ENCODE data around the gene THBS2.

Gene THBS2

DNA sequence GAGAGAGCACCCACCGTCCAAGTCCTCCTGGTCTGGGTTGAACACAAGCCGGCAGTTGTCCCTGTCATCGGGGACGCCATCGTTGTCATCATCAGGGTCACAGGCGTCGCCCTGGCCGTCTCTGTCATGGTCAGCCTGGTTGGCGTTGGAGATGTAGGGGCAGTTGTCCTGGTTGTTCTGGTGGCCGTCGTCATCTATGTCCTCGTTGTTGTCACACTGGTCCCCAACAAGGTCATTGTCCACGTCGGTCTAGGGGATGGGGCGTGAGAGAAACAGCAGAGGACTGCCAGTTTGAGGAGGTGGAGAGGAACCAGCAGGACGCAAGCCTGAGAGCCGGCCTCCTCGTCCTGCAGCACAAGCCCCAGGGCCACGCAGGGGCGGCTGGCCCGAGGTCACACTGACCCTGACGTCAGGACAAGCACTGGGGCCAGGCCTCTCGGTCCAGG, 28.5 kb downstream of the THBS2 start:
- no peak for DNase-seq
- Histone ChIP-seq H3K27ac (ENCODE audit: insufficient read depth, low read length, poor library complexity, severe bottlenecking) (no peak overlapping the region), H3K9me3 (ENCODE audit: control insufficient read depth, low read length) (no peaks in the 10 kb centered on the region), H3K36me3 (ENCODE audit: control insufficient read depth, insufficient read depth, low read length) (no peaks in the 10 kb centered on the region), H3K4me3 (ENCODE audit: insufficient read depth, low read depth, low read length, poor library complexity, severe bottlenecking) (no peak overlapping the region), H3K27me3 (replicated peaks; ENCODE audit: control insufficient read depth, insufficient read depth, low read length, poor library complexity, severe bottlenecking) (no peaks in the 10 kb centered on the region), H3K4me1 (ENCODE audit: control insufficient read depth, insufficient read depth, low read length, poor library complexity, severe bottlenecking) (no peaks in the 10 kb centered on the region)

- no peaks in the 10 kb centered on the region for H3K27me3 ChIP-seq (replicated peaks; ENCODE audit: control insufficient read depth, insufficient read depth, low read length, poor library complexity, severe bottlenecking)
- no peak overlapping the region for H3K27ac ChIP-seq (ENCODE audit: insufficient read depth, low read length, poor library complexity, severe bottlenecking)
- no peaks in the 10 kb centered on the region for H3K9me3 ChIP-seq (ENCODE audit: control insufficient read depth, low read length)
- H3K4me1 ChIP-seq (ENCODE audit: control insufficient read depth, insufficient read depth, low read length, poor library complexity, severe bottlenecking): no peaks in the 10 kb centered on the region
- no peak for DNase-seq
- no peak overlapping the region for H3K4me3 ChIP-seq (ENCODE audit: insufficient read depth, low read depth, low read length, poor library complexity, severe bottlenecking)
- H3K36me3 ChIP-seq (ENCODE audit: control insufficient read depth, insufficient read depth, low read length): no peaks in the 10 kb centered on the region
These were observed 28.9 kb downstream of the THBS2 start for GRCh38 chr6:169224716-169225115.

DNA sequence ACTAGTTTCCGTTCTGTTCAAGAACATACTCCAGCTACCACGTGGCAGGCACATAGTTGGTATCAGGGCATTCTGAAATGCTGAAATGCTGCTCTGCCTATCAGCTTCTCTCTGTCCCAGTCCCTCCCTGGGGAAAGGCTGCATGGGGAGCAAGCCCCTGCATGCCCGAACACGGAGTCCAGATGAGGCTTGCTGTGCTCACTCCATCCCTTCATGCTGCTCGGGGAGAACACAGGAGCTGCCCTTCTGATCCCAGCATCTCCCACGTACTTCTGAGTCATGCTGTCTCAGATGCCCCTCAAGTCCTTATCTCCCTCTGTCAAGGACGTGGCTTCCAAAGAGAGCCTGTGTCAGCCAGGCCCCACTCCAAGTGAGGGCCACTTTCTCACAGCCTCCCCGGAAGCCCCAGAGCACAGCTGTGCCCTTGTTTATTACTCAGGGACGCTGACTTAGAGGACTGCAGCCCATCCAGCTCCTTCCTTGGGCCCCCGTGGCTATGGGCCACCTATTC, 29.4 kb downstream of the THBS2 start:
- no peaks in the 10 kb centered on the region for H3K36me3 ChIP-seq (ENCODE audit: control insufficient read depth, insufficient read depth, low read length)

GRCh38 chr6:169223006-169223405, 30.6 kb downstream of the THBS2 start:
- DNase-seq: no peak
- H3K27me3 ChIP-seq (replicated peaks; ENCODE audit: control insufficient read depth, insufficient read depth, low read length, poor library complexity, severe bottlenecking): no peaks in the 10 kb centered on the region
- H3K9me3 ChIP-seq (ENCODE audit: control insufficient read depth, low read length): no peaks in the 10 kb centered on the region
- no peak overlapping the region for H3K27ac ChIP-seq (ENCODE audit: insufficient read depth, low read length, poor library complexity, severe bottlenecking)
- H3K4me1 ChIP-seq (ENCODE audit: control insufficient read depth, insufficient read depth, low read length, poor library complexity, severe bottlenecking): no peaks in the 10 kb centered on the region
- no peak overlapping the region for H3K4me3 ChIP-seq (ENCODE audit: insufficient read depth, low read depth, low read length, poor library complexity, severe bottlenecking)
- H3K36me3 ChIP-seq (ENCODE audit: control insufficient read depth, insufficient read depth, low read length): no peaks in the 10 kb centered on the region

More for the DNA sequence above, 29.4 kb downstream of the THBS2 start:
- H3K27me3 ChIP-seq (replicated peaks; ENCODE audit: control insufficient read depth, insufficient read depth, low read length, poor library complexity, severe bottlenecking): no peaks in the 10 kb centered on the region
- no peak overlapping the region for H3K27ac ChIP-seq (ENCODE audit: insufficient read depth, low read length, poor library complexity, severe bottlenecking)
- H3K4me3 ChIP-seq (ENCODE audit: insufficient read depth, low read depth, low read length, poor library complexity, severe bottlenecking): no peak overlapping the region
- DNase-seq: no peak
- H3K9me3 ChIP-seq (ENCODE audit: control insufficient read depth, low read length): no peaks in the 10 kb centered on the region
- no peaks in the 10 kb centered on the region for H3K4me1 ChIP-seq (ENCODE audit: control insufficient read depth, insufficient read depth, low read length, poor library complexity, severe bottlenecking)

DNA sequence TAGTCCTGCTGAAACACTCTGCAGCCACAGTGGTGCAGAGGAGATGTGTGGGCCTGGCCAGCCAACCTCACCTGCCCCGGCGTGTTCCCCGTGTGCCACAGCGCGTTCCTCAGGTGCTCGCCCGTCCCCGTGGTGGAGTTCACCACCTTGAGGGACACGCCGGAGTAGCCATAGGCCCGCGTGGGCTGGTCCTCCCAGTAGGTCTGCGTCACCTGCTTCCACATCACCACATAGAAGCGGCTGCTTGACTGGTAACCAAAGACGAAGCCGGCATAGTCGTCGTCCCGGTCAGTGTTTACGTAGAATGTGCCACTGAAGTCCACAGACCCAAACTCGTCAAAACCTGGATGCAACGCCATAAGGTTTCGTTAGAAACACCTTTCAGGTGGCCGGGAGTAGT, 31.5 kb downstream of the THBS2 start:
- no peak for DNase-seq
- Histone ChIP-seq H3K27me3 (replicated peaks; ENCODE audit: control insufficient read depth, insufficient read depth, low read length, poor library complexity, severe bottlenecking) (no peaks in the 10 kb centered on the region), H3K4me1 (ENCODE audit: control insufficient read depth, insufficient read depth, low read length, poor library complexity, severe bottlenecking) (no peaks in the 10 kb centered on the region), H3K4me3 (ENCODE audit: insufficient read depth, low read depth, low read length, poor library complexity, severe bottlenecking) (no peak overlapping the region), H3K36me3 (ENCODE audit: control insufficient read depth, insufficient read depth, low read length) (no peaks in the 10 kb centered on the region), H3K27ac (ENCODE audit: insufficient read depth, low read length, poor library complexity, severe bottlenecking) (no peak overlapping the region), H3K9me3 (ENCODE audit: control insufficient read depth, low read length) (no peaks in the 10 kb centered on the region)

- Histone ChIP-seq H3K9me3 (ENCODE audit: control insufficient read depth, low read length) (no peaks in the 10 kb centered on the region), H3K4me3 (ENCODE audit: insufficient read depth, low read depth, low read length, poor library complexity, severe bottlenecking) (no peak overlapping the region), H3K36me3 (ENCODE audit: control insufficient read depth, insufficient read depth, low read length) (no peaks in the 10 kb centered on the region), H3K27me3 (replicated peaks; ENCODE audit: control insufficient read depth, insufficient read depth, low read length, poor library complexity, severe bottlenecking) (no peaks in the 10 kb centered on the region), H3K4me1 (ENCODE audit: control insufficient read depth, insufficient read depth, low read length, poor library complexity, severe bottlenecking) (no peaks in the 10 kb centered on the region), H3K27ac (ENCODE audit: insufficient read depth, low read length, poor library complexity, severe bottlenecking) (no peak overlapping the region)
- no peak for DNase-seq
These were observed 32.4 kb downstream of the THBS2 start for GRCh38 chr6:169221264-169221663.

- Histone ChIP-seq H3K27ac (ENCODE audit: insufficient read depth, low read length, poor library complexity, severe bottlenecking) (no peak overlapping the region), H3K36me3 (ENCODE audit: control insufficient read depth, insufficient read depth, low read length) (no peaks in the 10 kb centered on the region), H3K4me3 (ENCODE audit: insufficient read depth, low read depth, low read length, poor library complexity, severe bottlenecking) (no peak overlapping the region), H3K9me3 (ENCODE audit: control insufficient read depth, low read length) (no peaks in the 10 kb centered on the region), H3K27me3 (replicated peaks; ENCODE audit: control insufficient read depth, insufficient read depth, low read length, poor library complexity, severe bottlenecking) (no peaks in the 10 kb centered on the region), H3K4me1 (ENCODE audit: control insufficient read depth, insufficient read depth, low read length, poor library complexity, severe bottlenecking) (no peaks in the 10 kb centered on the region)
- no peak for DNase-seq
These were observed 33.3 kb downstream of the THBS2 start for GRCh38 chr6:169220068-169220964.

DNA sequence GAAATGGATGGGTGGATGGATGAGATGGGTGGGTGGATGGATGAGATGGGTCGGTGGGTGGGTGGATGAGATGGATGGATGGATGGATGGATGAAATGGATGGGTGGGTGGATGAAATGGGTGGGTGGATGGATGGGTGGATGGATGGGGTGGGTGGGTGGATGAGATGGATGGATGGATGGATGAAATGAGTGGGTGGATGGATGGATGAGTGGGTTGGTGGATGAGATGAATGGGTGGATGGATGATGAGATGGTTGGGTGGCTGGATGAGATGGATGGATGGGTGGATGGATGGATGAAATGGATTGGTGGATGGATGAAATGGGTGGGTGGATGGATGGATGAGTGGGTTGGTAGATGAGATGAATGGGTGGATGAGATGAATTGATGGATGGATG, 35.7 kb downstream of the THBS2 start:
- H3K27ac ChIP-seq (ENCODE audit: insufficient read depth, low read length, poor library complexity, severe bottlenecking): no peak overlapping the region
- DNase-seq: no peak
- H3K36me3 ChIP-seq (ENCODE audit: control insufficient read depth, insufficient read depth, low read length): no peaks in the 10 kb centered on the region
- no peaks in the 10 kb centered on the region for H3K9me3 ChIP-seq (ENCODE audit: control insufficient read depth, low read length)
- no peak overlapping the region for H3K4me3 ChIP-seq (ENCODE audit: insufficient read depth, low read depth, low read length, poor library complexity, severe bottlenecking)
- H3K27me3 ChIP-seq (replicated peaks; ENCODE audit: control insufficient read depth, insufficient read depth, low read length, poor library complexity, severe bottlenecking): no peaks in the 10 kb centered on the region
- no peaks in the 10 kb centered on the region for H3K4me1 ChIP-seq (ENCODE audit: control insufficient read depth, insufficient read depth, low read length, poor library complexity, severe bottlenecking)

DNA sequence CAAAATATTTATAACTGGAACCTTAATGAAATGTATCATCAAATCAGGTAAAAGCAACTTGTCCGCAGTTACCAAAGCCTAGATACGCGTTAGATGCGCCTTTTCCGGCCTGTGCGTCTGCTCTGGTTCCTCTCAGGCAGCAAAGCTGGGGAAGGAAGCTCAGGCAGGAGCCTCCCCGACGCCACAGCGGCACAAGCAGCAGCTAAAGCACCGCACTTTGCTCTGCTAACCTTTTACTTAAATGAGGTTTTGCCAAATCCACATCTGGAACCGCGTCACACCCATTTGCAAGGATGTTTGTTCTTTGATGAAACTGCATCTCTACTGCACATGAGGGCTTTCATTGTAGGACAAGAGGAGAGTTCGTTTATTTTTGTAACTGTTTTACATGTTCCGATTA, 36.8 kb downstream of the THBS2 start:
- Histone ChIP-seq H3K4me3 (ENCODE audit: insufficient read depth, low read depth, low read length, poor library complexity, severe bottlenecking) (no peak overlapping the region), H3K4me1 (ENCODE audit: control insufficient read depth, insufficient read depth, low read length, poor library complexity, severe bottlenecking) (no peaks in the 10 kb centered on the region), H3K36me3 (ENCODE audit: control insufficient read depth, insufficient read depth, low read length) (no peaks in the 10 kb centered on the region), H3K27ac (ENCODE audit: insufficient read depth, low read length, poor library complexity, severe bottlenecking) (no peak overlapping the region), H3K27me3 (replicated peaks; ENCODE audit: control insufficient read depth, insufficient read depth, low read length, poor library complexity, severe bottlenecking) (no peaks in the 10 kb centered on the region), H3K9me3 (ENCODE audit: control insufficient read depth, low read length) (no peaks in the 10 kb centered on the region)
- DNase-seq: no peak

DNA sequence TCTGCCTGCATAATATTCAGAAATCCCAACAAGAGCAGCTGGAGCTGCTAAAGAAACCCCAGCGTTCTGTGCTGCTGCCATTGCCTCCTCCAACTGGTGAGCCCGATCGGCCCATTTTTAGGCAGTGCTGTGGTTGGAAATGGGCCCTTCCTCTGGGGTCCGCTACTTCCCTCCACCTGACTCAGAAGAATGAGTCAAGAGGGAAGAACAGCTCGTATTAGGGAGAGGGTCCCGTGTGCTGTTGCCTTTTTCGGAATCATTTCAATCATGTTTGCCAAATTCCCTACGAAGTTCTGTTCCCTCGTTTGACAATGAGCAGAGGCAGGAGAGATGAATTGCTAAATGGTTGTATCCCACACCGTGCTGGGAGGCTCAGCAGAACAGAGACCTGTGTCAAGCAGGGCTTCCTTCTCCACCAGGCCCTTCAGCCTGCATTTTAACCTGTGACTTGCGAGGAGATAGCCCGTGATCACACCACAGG, 38.4 kb downstream of the THBS2 start:
- Histone ChIP-seq H3K9me3 (ENCODE audit: control insufficient read depth, low read length) (no peaks in the 10 kb centered on the region), H3K4me1 (ENCODE audit: control insufficient read depth, insufficient read depth, low read length, poor library complexity, severe bottlenecking) (no peaks in the 10 kb centered on the region), H3K27me3 (replicated peaks; ENCODE audit: control insufficient read depth, insufficient read depth, low read length, poor library complexity, severe bottlenecking) (no peaks in the 10 kb centered on the region), H3K27ac (ENCODE audit: insufficient read depth, low read length, poor library complexity, severe bottlenecking) (no peak overlapping the region), H3K4me3 (ENCODE audit: insufficient read depth, low read depth, low read length, poor library complexity, severe bottlenecking) (no peak overlapping the region), H3K36me3 (ENCODE audit: control insufficient read depth, insufficient read depth, low read length) (no peaks in the 10 kb centered on the region)
- DNase-seq: no peak

Data from effector memory CD4-positive, alpha-beta T cell (primary cell).